OCI-LY7 (cell line): ENCODE data around the gene ZNF358. TPM values are rescaled to one million over a fixed set of nuclear protein-coding genes. Genes with fewer than 3 reads are reported as not detected.

Source experiments
- BruUV-seq: library from RNA; stranded (reverse); fragments of 400-500 nt; replicated peaks from 2 replicates; lab custom pipeline; 2021; lab: Mats Ljungman, UMichigan
- CTCF ChIA-PET: fragments of 300-600 bp; sonication (Branson Sonifier 250); formaldehyde crosslinking; loops from one replicate; lab custom pipeline; 2022; ENCODE audit warnings: antibody characterized with exemption; ENCODE audit not compliant: unreplicated experiment; lab: Charles Lee
- POLR2A ChIA-PET: fragments of 300-600 bp; sonication (Branson Sonifier 250); formaldehyde crosslinking; loops from one replicate; lab custom pipeline; 2022; ENCODE audit warnings: antibody characterized with exemption; lab: Charles Lee
- DNase-seq: peaks from one replicate; pipeline ENCODE4 v3.0.0-alpha.2; 2015; ENCODE audit warnings: low spot score
- H2AFZ ChIP-seq: fragments of 200-600 bp; sonication (generic), shearing (Covaris generic); 2 replicates; pipeline ENCODE4 v1.6.1; 2014; ENCODE audit warnings: mild to moderate bottlenecking, antibody characterized with exemption, low read length, moderate library complexity
- H3K27ac ChIP-seq: fragments of 200-600 bp; sonication (generic); 2 replicates; pipeline ENCODE4 v1.5.1; 2014; ENCODE audit warnings: mixed run types, low read depth, mild to moderate bottlenecking, moderate library complexity, low read length, inconsistent platforms; ENCODE audit not compliant: poor library complexity, severe bottlenecking
- H3K36me3 ChIP-seq: fragments of 200-600 bp; sonication (generic); 2 replicates; pipeline ENCODE4 v1.6.1; 2014; ENCODE audit warnings: mild to moderate bottlenecking, antibody characterized with exemption, low read length, moderate library complexity, mixed read lengths; ENCODE audit not compliant: insufficient read depth
- H3K4me1 ChIP-seq: fragments of 200-600 bp; sonication (generic); 2 replicates; pipeline ENCODE4 v1.5.1; 2014; ENCODE audit warnings: mild to moderate bottlenecking, low read length; ENCODE audit not compliant: insufficient read depth, poor library complexity, severe bottlenecking
- H3K4me2 ChIP-seq: fragments of 200-600 bp; sonication (generic); 2 replicates; pipeline ENCODE4 v1.6.1; 2014; ENCODE audit warnings: mild to moderate bottlenecking, low read length
- H3K4me3 ChIP-seq: fragments of 200-600 bp; sonication (generic); 2 replicates; pipeline ENCODE4 v1.5.1; 2014; ENCODE audit warnings: mild to moderate bottlenecking, low read depth, low read length; ENCODE audit not compliant: poor library complexity, severe bottlenecking
- H3K79me2 ChIP-seq: fragments of 200-600 bp; sonication (generic); 2 replicates; pipeline ENCODE4 v1.6.1; 2016; ENCODE audit warnings: low read depth, mild to moderate bottlenecking, low read length, moderate library complexity, mixed read lengths; ENCODE audit not compliant: insufficient read depth
- H3K9me2 ChIP-seq: fragments of 200-600 bp; sonication (generic); 2 replicates; pipeline ENCODE4 v1.6.1; 2016; ENCODE audit warnings: mild to moderate bottlenecking, low read length, mixed read lengths; ENCODE audit not compliant: insufficient read depth
- H3K9me3 ChIP-seq: fragments of 200-600 bp; sonication (generic); 2 replicates; pipeline ENCODE4 v1.6.1; 2014; ENCODE audit warnings: mild to moderate bottlenecking, mixed run types, low read length, mixed read lengths
- H4K20me1 ChIP-seq: fragments of 200-600 bp; sonication (generic); 2 replicates; pipeline ENCODE4 v1.6.1; 2014; ENCODE audit warnings: mild to moderate bottlenecking, antibody characterized with exemption, low read length, moderate library complexity, mixed read lengths; ENCODE audit not compliant: insufficient read depth
- EZH2phosphoT487 ChIP-seq: fragments of 200-600 bp; sonication (generic); IDR thresholded peaks from 2 replicates; pipeline ENCODE4 v1.6.1; 2018; ENCODE audit warnings: low read depth, borderline replicate concordance, mild to moderate bottlenecking, mixed run types, antibody characterized with exemption, low read length, moderate library complexity, mixed read lengths
- intact Hi-C: fragments of 100-400 bp; cut with micrococcal nuclease; formaldehyde crosslinking; loops from one replicate; pipeline ENCODE4 v1.10.0; 2022; ENCODE audit not compliant: unreplicated experiment
- total RNA-seq, 2 experiments: library from RNA; depleted of rRNA in 1 of 2; stranded (reverse); fragments of >200 nt in 1 of 2; shearing (Covaris generic) in 1 of 2; gene quantifications; 2 replicates each; pipeline ENCODE4 v1.2.3, GENCODE V29; 2014 to 2022
- TF ChIP-seq, protein P1 (sequence below): fragments of 200-600 bp; sonication (generic); conservative IDR thresholded peaks from 2 replicates; pipeline ENCODE4 v1.5.1; 2014; ENCODE audit warnings: mild to moderate bottlenecking, antibody characterized with exemption, low read length, moderate library complexity, mixed read lengths

ZNF358 gene
- total RNA-seq, 2 experiments from 2014 or later: not detected

GRCh38 chr19:7483720-7484201 is 32.1 kb upstream of the ZNF358 start:
- H3K79me2 ChIP-seq: no peaks in the 10 kb centered on the region
- CTCF ChIA-PET: no interaction called here
- no peak overlapping the region for H3K4me3 ChIP-seq
- H3K4me1 ChIP-seq: no peaks in the 10 kb centered on the region
- H3K9me3 ChIP-seq: no peaks in the 10 kb centered on the region
- no TSS peak for BruUV-seq
- H2AFZ ChIP-seq: no peak overlapping the region
- H3K27ac ChIP-seq: no peak overlapping the region
- no peaks in the 10 kb centered on the region for H3K36me3 ChIP-seq
- TF ChIP-seq, protein P1, sequence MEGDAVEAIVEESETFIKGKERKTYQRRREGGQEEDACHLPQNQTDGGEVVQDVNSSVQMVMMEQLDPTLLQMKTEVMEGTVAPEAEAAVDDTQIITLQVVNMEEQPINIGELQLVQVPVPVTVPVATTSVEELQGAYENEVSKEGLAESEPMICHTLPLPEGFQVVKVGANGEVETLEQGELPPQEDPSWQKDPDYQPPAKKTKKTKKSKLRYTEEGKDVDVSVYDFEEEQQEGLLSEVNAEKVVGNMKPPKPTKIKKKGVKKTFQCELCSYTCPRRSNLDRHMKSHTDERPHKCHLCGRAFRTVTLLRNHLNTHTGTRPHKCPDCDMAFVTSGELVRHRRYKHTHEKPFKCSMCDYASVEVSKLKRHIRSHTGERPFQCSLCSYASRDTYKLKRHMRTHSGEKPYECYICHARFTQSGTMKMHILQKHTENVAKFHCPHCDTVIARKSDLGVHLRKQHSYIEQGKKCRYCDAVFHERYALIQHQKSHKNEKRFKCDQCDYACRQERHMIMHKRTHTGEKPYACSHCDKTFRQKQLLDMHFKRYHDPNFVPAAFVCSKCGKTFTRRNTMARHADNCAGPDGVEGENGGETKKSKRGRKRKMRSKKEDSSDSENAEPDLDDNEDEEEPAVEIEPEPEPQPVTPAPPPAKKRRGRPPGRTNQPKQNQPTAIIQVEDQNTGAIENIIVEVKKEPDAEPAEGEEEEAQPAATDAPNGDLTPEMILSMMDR: no peak
- TF ChIP-seq EZH2phosphoT487: no peak
- no peaks in the 10 kb centered on the region for H4K20me1 ChIP-seq
- no peak overlapping the region for H3K4me2 ChIP-seq
- intact Hi-C loops: no loop called here
- no peaks in the 10 kb centered on the region for H3K9me2 ChIP-seq
- POLR2A ChIA-PET: no interaction called here
- DNase-seq: no peak

- no peaks in the 10 kb centered on the region for H3K9me3 ChIP-seq
- no peak overlapping the region for H2AFZ ChIP-seq
- H4K20me1 ChIP-seq: no peaks in the 10 kb centered on the region
- no TSS peak for BruUV-seq
- no peaks in the 10 kb centered on the region for H3K36me3 ChIP-seq
- no peaks in the 10 kb centered on the region for H3K9me2 ChIP-seq
- ChIA-PET POLR2A (interaction anchor here (1.1 kb wide), 1 partner anchor 36 kb away, joined by 3 read pairs; no protein-coding TSS in a partner anchor), CTCF (no interaction called here)
- no peak overlapping the region for H3K4me2 ChIP-seq
- H3K4me3 ChIP-seq: no peak overlapping the region
- no peaks in the 10 kb centered on the region for H3K79me2 ChIP-seq
- no peak for DNase-seq
- no peak for TF ChIP-seq EZH2phosphoT487
- TF ChIP-seq, protein P1: no peak
- H3K27ac ChIP-seq: no peak overlapping the region
- intact Hi-C loops: no loop called here
- H3K4me1 ChIP-seq: peaks cover 4% of the 10 kb centered on the region
Observed at GRCh38 chr19:7486923-7487322, 29.0 kb upstream of the ZNF358 start.

DNA sequence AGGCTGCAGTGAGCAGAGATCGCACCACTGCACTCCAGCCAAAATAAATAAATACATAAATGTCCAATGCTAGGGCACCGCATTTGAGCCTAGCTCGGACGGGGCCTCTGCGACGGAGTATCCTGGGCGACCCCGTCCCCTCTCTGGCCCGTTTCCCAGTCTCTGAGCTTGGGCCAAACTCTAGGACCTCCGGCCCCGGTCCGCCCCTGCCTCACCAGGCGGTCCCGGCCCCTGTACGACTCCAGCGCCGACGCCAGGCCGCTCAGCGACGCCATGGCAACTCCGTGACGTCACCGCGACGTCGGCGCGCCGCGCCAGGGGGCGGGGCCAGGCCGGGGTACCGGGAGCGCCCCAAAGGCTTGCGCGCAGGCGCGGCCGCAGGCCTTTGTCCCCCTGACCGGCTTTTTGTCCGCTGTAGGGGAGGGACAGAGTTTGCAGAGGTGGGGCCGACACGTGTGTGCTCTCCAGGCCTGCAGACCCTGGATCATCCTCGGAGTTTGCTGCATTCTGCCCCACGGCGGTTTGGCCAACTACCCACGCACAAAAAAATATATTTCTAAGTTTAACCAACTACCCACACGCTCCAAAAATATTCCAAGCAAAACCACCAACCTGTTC is 27.1 kb upstream of the ZNF358 start, which contains the start of gene PEX11G:
PEX11G (minus strand) TSS at position 300 of the 618 bp plus-strand sequence; CDS start at position 275, 25 bp downstream.
- H3K4me2 ChIP-seq: peak within 1 kb of the TSS; percentile 61
- no peaks in the 10 kb centered on the region for H3K79me2 ChIP-seq
- no peaks in the 10 kb centered on the region for H3K9me3 ChIP-seq
- TF ChIP-seq, protein P1: no peak
- no peak for TF ChIP-seq EZH2phosphoT487
- H4K20me1 ChIP-seq: no peaks in the 10 kb centered on the region
- DNase-seq: peak; percentile 80
- H3K4me1 ChIP-seq: peaks cover 4% of the 10 kb centered on the region
- no peak within 1 kb of the TSS for H3K27ac ChIP-seq
- peak within 1 kb of the TSS; percentile 67 for H3K4me3 ChIP-seq
- intact Hi-C loops: no loop called here
- BruUV-seq: no TSS peak
- H3K36me3 ChIP-seq: no peaks in the 10 kb centered on the region
- POLR2A ChIA-PET: no interaction called here
- no peaks in the 10 kb centered on the region for H3K9me2 ChIP-seq
- peak within 1 kb of the TSS; percentile 80 for H2AFZ ChIP-seq
- CTCF ChIA-PET: no interaction called here
